Central memory CD8-positive, alpha-beta T cell (primary cell): ENCODE results near the gene CCDC57.
A peak's percentile ranks its signal among the peaks of the same experiment; 100 is the strongest.

Source experiments
- ATAC-seq: fragments of 150-1000 bp; cut with Tn5 transposase; replicated peaks from 2 replicates; pipeline ENCODE4 v1.10.0; 2022; ENCODE audit warnings: mild to moderate bottlenecking, moderate FRiP score, moderate number of reproducible peaks; ENCODE audit not compliant: poor library complexity, severe bottlenecking; ENCODE audit errors: extremely low read depth
- DNase-seq, 2 donors: peaks; one replicate each; pipeline ENCODE4 v3.0.0; 2021; ENCODE audit warnings: low spot score in 2 of 2
- H3K27ac Mint-ChIP-seq: one replicate; pipeline ENCODE4 v1.8.0; 2022; ENCODE audit warnings: low read depth, mild to moderate bottlenecking, moderate library complexity, mixed read lengths
- H3K27me3 Mint-ChIP-seq: one replicate; pipeline ENCODE4 v1.8.0; 2022; ENCODE audit warnings: mixed read lengths
- H3K36me3 Mint-ChIP-seq: one replicate; pipeline ENCODE4 v1.8.0; 2022; ENCODE audit warnings: mild to moderate bottlenecking, moderate library complexity, mixed read lengths; ENCODE audit not compliant: insufficient read depth
- H3K4me1 Mint-ChIP-seq: one replicate; pipeline ENCODE4 v1.8.0; 2022; ENCODE audit warnings: mixed read lengths
- H3K4me3 Mint-ChIP-seq: one replicate; pipeline ENCODE4 v1.8.0; 2022; ENCODE audit warnings: mild to moderate bottlenecking, moderate library complexity, mixed read lengths
- H3K9me3 Mint-ChIP-seq: one replicate; pipeline ENCODE4 v1.8.0; 2022; ENCODE audit warnings: mixed read lengths

The CCDC57 gene

GRCh38 chr17:82161216-82161615 lies 51.4 kb downstream of the CCDC57 start:
- no peak for DNase-seq
- ATAC-seq, result no peak
- H3K36me3 Mint-ChIP-seq, result peaks cover 7% of the 10 kb centered on the region
- no peak overlapping the region for H3K4me3 Mint-ChIP-seq
- no peaks in the 10 kb centered on the region for H3K4me1 Mint-ChIP-seq
- no peaks in the 10 kb centered on the region for H3K9me3 Mint-ChIP-seq
- H3K27me3 Mint-ChIP-seq, result no peaks in the 10 kb centered on the region
- H3K27ac Mint-ChIP-seq, result no peak overlapping the region

- no peaks in the 10 kb centered on the region for H3K27me3 Mint-ChIP-seq
- H3K4me1 Mint-ChIP-seq, result no peaks in the 10 kb centered on the region
- no peaks in the 10 kb centered on the region for H3K9me3 Mint-ChIP-seq
- no peak overlapping the region for H3K27ac Mint-ChIP-seq
- H3K4me3 Mint-ChIP-seq, result no peak overlapping the region
- DNase-seq (no peak), ATAC-seq (no peak)
- peaks cover 9% of the 10 kb centered on the region for H3K36me3 Mint-ChIP-seq
Observed at GRCh38 chr17:82160075-82160474, 52.6 kb downstream of the CCDC57 start.

DNA sequence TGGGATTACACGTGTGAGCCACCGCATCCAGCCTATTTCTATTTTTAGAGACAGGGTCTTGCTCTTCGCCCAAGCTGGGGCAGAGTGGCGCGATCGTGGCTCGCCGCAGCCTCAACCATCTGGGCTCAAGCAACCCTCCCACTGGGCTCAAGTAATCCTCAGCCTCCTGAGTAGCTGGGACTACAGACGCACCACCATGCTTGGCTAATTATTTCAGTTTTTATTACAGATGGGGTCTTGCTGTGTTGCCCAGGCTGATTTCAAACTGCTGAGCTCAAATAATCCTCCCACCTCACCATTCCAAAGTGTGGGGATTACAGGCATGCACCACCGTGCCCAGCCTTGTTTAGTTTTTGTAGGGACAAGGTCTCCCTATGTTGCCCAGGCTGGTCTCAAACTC lies 53.8 kb downstream of the CCDC57 start:
- Mint-ChIP-seq H3K9me3 (no peaks in the 10 kb centered on the region), H3K27ac (no peak overlapping the region), H3K27me3 (no peaks in the 10 kb centered on the region), H3K36me3 (peaks cover 14% of the 10 kb centered on the region), H3K4me3 (no peak overlapping the region), H3K4me1 (no peaks in the 10 kb centered on the region)
- ATAC-seq (no peak), DNase-seq (no peak)

- Mint-ChIP-seq H3K4me1 (no peaks in the 10 kb centered on the region), H3K27me3 (no peaks in the 10 kb centered on the region), H3K4me3 (no peak overlapping the region), H3K27ac (no peak overlapping the region), H3K9me3 (no peaks in the 10 kb centered on the region), H3K36me3 (peaks cover 14% of the 10 kb centered on the region)
- DNase-seq (no peak), ATAC-seq (no peak)
Observed at GRCh38 chr17:82157046-82158035, 55.3 kb downstream of the CCDC57 start.

DNA sequence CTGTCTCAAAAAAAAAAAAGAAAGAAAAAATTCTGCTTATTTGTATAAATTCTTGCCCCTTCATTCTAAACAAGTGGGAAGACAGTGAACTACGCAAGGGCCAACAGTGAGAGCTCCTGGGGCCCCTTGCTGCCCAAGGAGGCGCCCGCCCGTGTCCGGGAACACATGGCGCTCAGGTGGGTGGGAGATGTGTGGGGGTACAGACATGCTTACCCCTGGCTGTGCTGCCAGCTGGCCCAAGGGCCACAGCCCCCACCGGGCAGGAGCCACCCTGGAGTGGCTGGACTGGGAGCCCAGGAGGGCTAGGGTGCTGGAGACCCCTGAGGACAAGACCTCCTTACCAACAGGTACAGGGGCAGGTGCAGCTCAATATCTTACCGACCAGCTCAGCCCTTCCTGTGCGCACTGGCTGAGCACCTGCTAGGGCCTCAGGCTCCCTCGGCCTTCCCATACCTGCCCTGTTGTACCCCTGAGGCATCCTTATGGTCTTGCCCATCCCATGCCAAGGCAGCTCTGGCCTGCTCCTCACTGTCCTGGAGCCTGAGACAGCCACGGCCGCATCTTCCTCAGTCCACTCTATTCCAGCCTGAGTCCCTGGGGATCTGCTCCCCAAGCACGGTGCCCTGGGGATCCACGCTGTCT lies 56.2 kb downstream of the CCDC57 start:
- Mint-ChIP-seq H3K9me3 (no peaks in the 10 kb centered on the region), H3K36me3 (peaks cover 13% of the 10 kb centered on the region), H3K4me3 (no peak overlapping the region), H3K27ac (no peak overlapping the region), H3K4me1 (no peaks in the 10 kb centered on the region), H3K27me3 (no peaks in the 10 kb centered on the region)
- no peak for ATAC-seq
- no peak for DNase-seq

GRCh38 chr17:82155606-82156005 lies 57.0 kb downstream of the CCDC57 start:
- Mint-ChIP-seq H3K4me1 (no peaks in the 10 kb centered on the region), H3K4me3 (no peak overlapping the region), H3K27ac (no peak overlapping the region), H3K9me3 (no peaks in the 10 kb centered on the region), H3K27me3 (no peaks in the 10 kb centered on the region), H3K36me3 (peaks cover 9% of the 10 kb centered on the region)
- ATAC-seq, result no peak
- DNase-seq, result no peak

- H3K27me3 Mint-ChIP-seq, result no peaks in the 10 kb centered on the region
- H3K4me3 Mint-ChIP-seq, result no peak overlapping the region
- no peak overlapping the region for H3K27ac Mint-ChIP-seq
- DNase-seq (no peak), ATAC-seq (no peak)
- no peaks in the 10 kb centered on the region for H3K4me1 Mint-ChIP-seq
- H3K36me3 Mint-ChIP-seq, result peaks cover 7% of the 10 kb centered on the region
- H3K9me3 Mint-ChIP-seq, result no peaks in the 10 kb centered on the region
Observed at GRCh38 chr17:82154881-82155331, 57.7 kb downstream of the CCDC57 start.

DNA sequence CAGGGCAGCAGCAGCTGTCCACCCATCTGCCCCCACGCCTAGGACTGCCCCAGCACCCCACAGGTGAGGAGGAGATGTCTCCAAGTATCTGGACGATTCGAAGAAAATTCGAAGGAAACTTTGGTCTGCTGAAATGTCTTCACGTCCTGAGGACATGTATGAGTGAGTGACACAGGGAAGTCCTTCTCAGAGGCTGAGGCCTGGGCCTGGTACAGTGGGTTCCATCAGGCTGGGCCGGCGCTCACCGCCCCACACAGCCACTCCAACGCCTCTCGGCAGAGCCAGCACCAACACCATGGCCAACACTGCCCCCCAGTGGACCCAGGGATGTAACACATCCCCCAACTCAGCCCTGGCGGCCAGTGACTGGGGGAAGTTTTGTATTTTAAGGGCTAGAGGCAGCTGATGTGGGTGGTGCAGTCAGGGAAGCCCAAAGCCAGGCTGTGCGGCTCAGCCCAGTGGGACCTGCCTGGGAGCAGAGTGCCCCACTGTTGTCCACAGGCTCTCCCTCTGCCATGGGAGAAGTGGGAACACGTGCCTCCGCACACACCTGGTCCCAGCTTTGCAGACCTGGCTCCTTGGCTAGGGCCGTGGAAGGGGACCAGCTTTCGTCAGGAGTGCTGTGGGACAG lies 58.8 kb downstream of the CCDC57 start:
- Mint-ChIP-seq H3K36me3 (peaks cover 7% of the 10 kb centered on the region), H3K27ac (no peak overlapping the region), H3K4me3 (no peak overlapping the region), H3K4me1 (no peaks in the 10 kb centered on the region), H3K9me3 (no peaks in the 10 kb centered on the region), H3K27me3 (no peaks in the 10 kb centered on the region)
- ATAC-seq (peak; percentile 94), DNase-seq (peak; percentile 77 to 81)

- H3K9me3 Mint-ChIP-seq, result no peaks in the 10 kb centered on the region
- peaks cover 7% of the 10 kb centered on the region for H3K36me3 Mint-ChIP-seq
- no peak overlapping the region for H3K4me3 Mint-ChIP-seq
- no peak for DNase-seq
- no peak for ATAC-seq
- H3K27me3 Mint-ChIP-seq, result no peaks in the 10 kb centered on the region
- no peak overlapping the region for H3K27ac Mint-ChIP-seq
- H3K4me1 Mint-ChIP-seq, result no peaks in the 10 kb centered on the region
Observed at GRCh38 chr17:82153295-82153691, 59.3 kb downstream of the CCDC57 start.

GRCh38 chr17:82152556-82153294 lies 59.9 kb downstream of the CCDC57 start:
- DNase-seq (no peak), ATAC-seq (no peak)
- H3K36me3 Mint-ChIP-seq, result peaks cover 7% of the 10 kb centered on the region
- H3K4me1 Mint-ChIP-seq, result no peaks in the 10 kb centered on the region
- no peaks in the 10 kb centered on the region for H3K27me3 Mint-ChIP-seq
- no peak overlapping the region for H3K4me3 Mint-ChIP-seq
- no peaks in the 10 kb centered on the region for H3K9me3 Mint-ChIP-seq
- no peak overlapping the region for H3K27ac Mint-ChIP-seq

DNA sequence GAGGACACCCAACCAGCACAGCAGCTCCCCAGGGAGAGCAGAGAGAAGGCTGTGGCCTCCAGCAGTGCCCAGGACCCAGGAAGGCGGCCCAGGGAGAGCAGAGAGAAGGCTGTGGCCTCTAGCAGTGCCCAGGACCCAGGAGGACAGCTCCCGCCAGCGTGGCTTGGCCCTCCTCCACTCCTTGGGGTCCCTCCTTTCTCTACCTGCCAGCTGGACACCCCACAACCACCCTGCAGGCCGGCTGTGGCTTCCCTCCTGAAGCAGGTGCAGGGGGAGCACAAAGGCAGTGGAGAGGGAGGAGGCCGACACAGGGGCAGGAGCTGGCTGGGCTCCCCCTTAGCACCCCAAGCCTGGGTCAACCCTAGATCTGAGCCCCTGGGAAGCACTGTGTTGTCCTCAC lies 60.5 kb downstream of the CCDC57 start:
- no peak for ATAC-seq
- peaks cover 7% of the 10 kb centered on the region for H3K36me3 Mint-ChIP-seq
- no peak overlapping the region for H3K27ac Mint-ChIP-seq
- H3K4me1 Mint-ChIP-seq, result no peaks in the 10 kb centered on the region
- no peak overlapping the region for H3K4me3 Mint-ChIP-seq
- H3K9me3 Mint-ChIP-seq, result no peaks in the 10 kb centered on the region
- DNase-seq, result no peak
- no peaks in the 10 kb centered on the region for H3K27me3 Mint-ChIP-seq
